ENCODE results near the gene NCKAP5.

- TF ChIP-seq EZH2 (IDR thresholded peaks at IDR 0.05; ENCODE audit: borderline replicate concordance) (no peak), CTCF (IDR thresholded peaks at IDR 0.05; ENCODE audit: poor library complexity) (no peak), EZH2phosphoT487 (IDR thresholded peaks at IDR 0.05; ENCODE audit: low read depth, severe bottlenecking, unreplicated experiment) (no peak)
Observed at GRCh38 chr2:133342286-133343017, 225.8 kb downstream of the NCKAP5 start.
